Measurements from ENCODE around the gene HUWE1. TPM values are rescaled to one million over a fixed set of nuclear protein-coding genes. Genes with fewer than 3 reads are reported as not detected.

HUWE1 gene
- total and polyA plus RNA-seq, 12 donors, result 30.8 to 219 (median 189) TPM

DNA sequence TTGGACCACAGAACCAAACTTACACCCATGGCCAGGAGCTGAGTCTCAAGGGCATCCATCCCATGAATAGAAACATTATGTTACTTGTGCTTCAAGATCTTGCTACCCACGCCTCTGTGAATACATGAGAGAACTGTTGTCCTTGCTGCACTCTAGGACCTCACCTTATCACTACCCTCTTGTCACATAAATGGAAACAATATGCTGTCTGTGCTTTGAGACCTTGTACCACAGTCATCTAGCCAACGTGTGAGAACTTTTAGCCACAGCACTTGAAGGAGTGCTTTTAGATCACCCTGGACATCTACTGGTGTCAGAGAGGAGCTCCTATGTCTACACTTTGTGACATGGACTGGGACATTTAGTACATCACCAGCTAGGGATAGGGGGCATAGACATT, 30.7 kb upstream of the HUWE1 start:
- WGBS, 2 donors, result 39 to 58% methylated on average over 2 of the region's 2 CpGs
- intact Hi-C loops (cut with DNase I), result no loop called here

DNA sequence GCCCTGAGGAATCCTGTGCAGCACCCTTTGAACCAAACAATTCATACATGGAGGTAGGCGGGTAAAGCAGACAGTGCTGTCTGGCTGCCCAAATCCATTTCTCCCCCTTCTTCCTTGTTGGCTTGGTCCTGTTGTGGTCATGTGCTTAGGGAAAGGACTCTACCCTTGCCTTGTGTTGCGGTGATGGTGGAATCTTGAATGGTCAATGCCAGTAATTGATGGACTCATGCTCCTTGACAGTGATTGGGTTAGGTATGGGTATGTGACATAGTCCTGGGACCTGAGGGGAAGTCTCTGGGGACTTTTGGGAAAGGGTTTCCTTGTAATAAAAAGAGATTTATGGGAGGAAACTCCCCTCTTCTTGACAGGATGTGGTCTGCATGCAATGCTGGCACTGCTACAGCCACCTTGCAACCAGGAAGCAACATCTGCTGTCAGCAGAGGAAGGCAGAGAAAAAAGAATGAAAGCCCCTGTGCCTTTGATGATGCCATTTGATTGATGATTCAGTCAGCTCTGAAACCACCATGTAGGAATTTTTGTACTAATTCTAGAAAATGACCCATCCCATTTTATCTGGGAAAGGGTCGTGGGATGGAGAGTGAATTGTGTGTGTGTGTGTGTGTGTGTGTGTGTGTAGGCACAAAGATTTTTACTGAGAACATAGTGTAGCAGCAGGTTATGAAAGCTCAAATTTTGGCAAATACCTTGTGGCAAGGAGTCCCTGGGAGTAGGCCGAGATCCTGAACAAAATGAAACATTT, 30.0 kb upstream of the HUWE1 start:
- Histone ChIP-seq H3K36me3 (no peaks in the 10 kb centered on the region), H3K9me3 (no peaks in the 10 kb centered on the region), H3K4me1 (peaks cover 0 to 30% (median 0%) of the 10 kb centered on the region in 9 donors), H3K27ac (peak overlapping the region in 1 of 10 donors; percentile 49), H3K4me3 (no peak overlapping the region), H3K27me3 (peaks cover 0 to 11% (median 0%) of the 10 kb centered on the region in 7 donors)
- ATAC-seq, result no peak
- no peak for DNase-seq
- intact Hi-C loops (cut with DNase I), result no loop called here
- WGBS, 2 donors, result 65 to 77% methylated on average over 4 of the region's 4 CpGs
- TF ChIP-seq, protein P1, sequence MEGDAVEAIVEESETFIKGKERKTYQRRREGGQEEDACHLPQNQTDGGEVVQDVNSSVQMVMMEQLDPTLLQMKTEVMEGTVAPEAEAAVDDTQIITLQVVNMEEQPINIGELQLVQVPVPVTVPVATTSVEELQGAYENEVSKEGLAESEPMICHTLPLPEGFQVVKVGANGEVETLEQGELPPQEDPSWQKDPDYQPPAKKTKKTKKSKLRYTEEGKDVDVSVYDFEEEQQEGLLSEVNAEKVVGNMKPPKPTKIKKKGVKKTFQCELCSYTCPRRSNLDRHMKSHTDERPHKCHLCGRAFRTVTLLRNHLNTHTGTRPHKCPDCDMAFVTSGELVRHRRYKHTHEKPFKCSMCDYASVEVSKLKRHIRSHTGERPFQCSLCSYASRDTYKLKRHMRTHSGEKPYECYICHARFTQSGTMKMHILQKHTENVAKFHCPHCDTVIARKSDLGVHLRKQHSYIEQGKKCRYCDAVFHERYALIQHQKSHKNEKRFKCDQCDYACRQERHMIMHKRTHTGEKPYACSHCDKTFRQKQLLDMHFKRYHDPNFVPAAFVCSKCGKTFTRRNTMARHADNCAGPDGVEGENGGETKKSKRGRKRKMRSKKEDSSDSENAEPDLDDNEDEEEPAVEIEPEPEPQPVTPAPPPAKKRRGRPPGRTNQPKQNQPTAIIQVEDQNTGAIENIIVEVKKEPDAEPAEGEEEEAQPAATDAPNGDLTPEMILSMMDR (IDR thresholded peaks at IDR 0.05), result no peak

More for the DNA sequence above, 30.7 kb upstream of the HUWE1 start:
- DNase-seq (no peak), ATAC-seq (no peak)
- Histone ChIP-seq H3K4me1 (peaks cover 0 to 30% (median 0%) of the 10 kb centered on the region in 9 donors), H3K4me3 (no peak overlapping the region), H3K27ac (peak overlapping the region in 1 of 10 donors; percentile 48), H3K36me3 (no peaks in the 10 kb centered on the region), H3K27me3 (peaks cover 0 to 11% (median 0%) of the 10 kb centered on the region in 7 donors), H3K9me3 (no peaks in the 10 kb centered on the region)
- TF ChIP-seq, protein P1 (IDR thresholded peaks at IDR 0.05), result no peak

DNA sequence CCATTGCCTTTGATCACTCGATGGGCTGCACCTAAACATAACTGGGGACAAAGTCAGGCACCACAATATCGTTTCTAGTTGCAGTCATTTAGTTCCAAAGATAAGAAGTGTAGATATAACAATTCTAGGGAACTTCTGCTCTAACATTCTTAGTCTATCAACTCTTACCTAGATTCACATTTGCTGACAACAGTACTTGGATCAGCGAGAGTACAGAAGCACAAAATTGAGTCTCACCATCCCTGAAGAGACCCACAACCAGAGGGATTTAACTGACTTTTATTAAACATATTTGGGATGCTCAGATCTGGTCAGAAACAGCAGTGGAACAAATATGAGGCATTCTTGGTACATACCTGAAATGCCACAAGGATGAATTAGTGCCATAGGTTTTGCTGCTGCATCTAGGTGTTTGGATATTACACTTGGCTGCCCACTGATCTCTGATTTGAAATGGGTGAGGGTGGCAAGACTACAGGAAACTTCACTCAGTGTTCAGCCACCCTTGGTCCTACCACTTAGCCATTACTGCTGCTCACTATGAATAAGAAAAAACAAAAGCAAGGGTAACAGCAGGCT, 28.9 kb upstream of the HUWE1 start:
- TF ChIP-seq, protein P1 (IDR thresholded peaks at IDR 0.05), result no peak
- H3K4me3 ChIP-seq, result no peak overlapping the region
- intact Hi-C loops (cut with DNase I), result no loop called here
- peaks cover 0 to 30% (median 0%) of the 10 kb centered on the region in 9 donors for H3K4me1 ChIP-seq
- WGBS, 2 donors, result 51 to 56% methylated on average over 3 of the region's 3 CpGs
- H3K36me3 ChIP-seq, result no peaks in the 10 kb centered on the region
- peaks cover 0 to 15% (median 0%) of the 10 kb centered on the region in 7 donors for H3K27me3 ChIP-seq
- ATAC-seq (no peak), DNase-seq (no peak)
- H3K9me3 ChIP-seq, result no peaks in the 10 kb centered on the region
- peak overlapping the region in 1 of 10 donors; percentile 49 for H3K27ac ChIP-seq

DNA sequence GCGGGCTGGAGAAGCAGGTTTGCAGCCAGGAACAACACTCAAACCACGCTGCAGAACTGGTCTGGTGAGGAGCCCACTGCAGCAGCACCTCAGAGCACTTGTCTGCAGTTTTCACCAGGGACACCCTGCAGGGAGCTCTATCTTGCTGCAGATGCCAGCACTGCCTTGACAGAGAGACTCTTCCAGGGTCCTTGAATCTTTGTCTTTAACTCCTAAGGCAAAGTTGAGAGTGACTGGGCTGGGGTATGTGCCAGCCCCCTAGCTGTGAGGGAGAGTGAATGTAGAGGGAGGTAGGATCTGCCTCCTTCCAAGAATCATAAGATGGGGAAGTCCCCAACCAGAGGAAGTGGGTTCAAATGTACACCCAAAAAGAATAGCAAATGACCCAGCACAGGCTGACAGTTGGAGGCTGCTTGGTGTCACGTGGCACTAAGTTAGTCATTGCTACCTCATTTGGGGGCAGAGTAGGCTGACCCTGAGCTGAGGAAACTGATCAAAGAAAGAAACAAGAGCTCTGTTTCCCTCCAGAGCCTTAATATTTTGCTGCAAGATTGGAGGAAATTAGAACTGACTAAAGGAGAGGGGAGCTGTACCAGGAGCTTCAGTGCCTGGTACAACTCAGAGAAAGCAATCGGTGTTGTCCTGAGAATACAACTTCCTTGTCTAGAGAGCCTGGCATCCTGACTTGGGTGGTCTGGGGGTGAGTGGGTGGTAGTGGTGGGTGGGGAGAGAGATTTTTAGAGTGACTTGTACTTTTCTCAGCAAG, 28.2 kb upstream of the HUWE1 start:
- ATAC-seq, result peak in 1 of 8 donors; percentile 15
- Histone ChIP-seq H3K4me1 (peaks cover 0 to 30% (median 0%) of the 10 kb centered on the region in 9 donors), H3K27ac (peak overlapping the region in 1 of 10 donors; percentile 53), H3K9me3 (no peaks in the 10 kb centered on the region), H3K27me3 (peaks cover 0 to 21% (median 0%) of the 10 kb centered on the region in 7 donors), H3K4me3 (peak overlapping the region in 1 of 10 donors; percentile 18), H3K36me3 (no peaks in the 10 kb centered on the region)
- WGBS, 2 donors, result 43 to 50% methylated on average over 4 of the region's 4 CpGs
- intact Hi-C loops (cut with DNase I), result no loop called here
- TF ChIP-seq, protein P1 (IDR thresholded peaks at IDR 0.05), result no peak
- no peak for DNase-seq

Data from heart right ventricle (tissue), 16 donors.